GM03348 (cell line): ENCODE measurements around the gene WDR91.
A peak's percentile ranks its signal among the peaks of the same experiment; 100 is the strongest.
"Not testable (repeated sequence)": the region's sequence is repeated elsewhere in the genome, so short reads cannot be mapped to it uniquely, and the experiment has no call there.

ENCODE experiments used
- DNase-seq: peaks from one replicate; pipeline ENCODE4 v3.0.0; 2012; ENCODE audit warnings: low spot score

Gene WDR91

DNA sequence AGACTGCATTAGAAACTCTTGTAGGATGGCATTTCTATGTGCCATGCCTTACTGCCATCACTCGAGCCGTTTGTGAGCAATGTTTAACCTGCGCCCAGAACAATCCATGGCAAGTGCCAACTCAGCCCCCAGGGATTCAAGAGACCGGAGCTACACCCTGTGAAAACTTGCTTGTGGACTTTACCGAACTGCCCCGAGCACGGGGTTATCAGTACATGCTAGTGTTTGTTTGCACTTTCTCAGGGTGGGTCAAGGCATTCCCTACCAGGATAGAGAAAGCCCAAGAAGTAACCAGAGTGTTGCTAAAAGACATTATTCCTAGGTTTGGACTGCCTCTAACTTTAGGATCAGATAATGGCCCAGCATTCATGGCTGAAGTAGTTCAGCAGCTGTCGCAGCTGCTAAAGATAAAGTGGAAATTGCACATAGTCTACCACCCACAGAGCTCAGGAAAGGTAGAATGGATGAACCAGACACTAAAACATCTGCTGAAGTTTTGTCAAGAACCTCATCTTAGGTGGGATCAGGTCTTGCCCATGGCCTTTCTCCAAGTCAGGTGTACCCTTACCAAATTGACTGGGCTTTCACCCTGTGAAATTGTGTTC, 31.9 kb downstream of the WDR91 start:
- no peak for DNase-seq

DNA sequence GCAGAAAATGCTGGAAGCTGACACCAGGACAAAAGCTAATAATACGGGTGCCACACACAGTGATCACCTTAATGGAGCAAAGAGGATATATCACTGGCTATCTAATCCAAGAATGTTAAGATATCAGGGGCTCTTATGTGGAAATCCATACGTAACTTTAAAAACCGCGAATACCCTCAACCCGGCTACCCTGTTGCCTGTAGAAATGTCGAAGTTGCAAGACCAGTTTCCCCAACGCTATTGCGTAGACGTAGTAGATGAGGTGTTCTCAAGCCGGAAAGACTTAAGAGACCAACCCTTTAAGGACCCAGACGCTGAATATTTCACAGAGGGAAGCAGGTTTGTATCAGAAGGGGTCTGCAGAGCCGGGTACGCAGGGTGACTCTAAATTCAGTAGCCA, 33.0 kb downstream of the WDR91 start:
- DNase-seq: no peak

DNA sequence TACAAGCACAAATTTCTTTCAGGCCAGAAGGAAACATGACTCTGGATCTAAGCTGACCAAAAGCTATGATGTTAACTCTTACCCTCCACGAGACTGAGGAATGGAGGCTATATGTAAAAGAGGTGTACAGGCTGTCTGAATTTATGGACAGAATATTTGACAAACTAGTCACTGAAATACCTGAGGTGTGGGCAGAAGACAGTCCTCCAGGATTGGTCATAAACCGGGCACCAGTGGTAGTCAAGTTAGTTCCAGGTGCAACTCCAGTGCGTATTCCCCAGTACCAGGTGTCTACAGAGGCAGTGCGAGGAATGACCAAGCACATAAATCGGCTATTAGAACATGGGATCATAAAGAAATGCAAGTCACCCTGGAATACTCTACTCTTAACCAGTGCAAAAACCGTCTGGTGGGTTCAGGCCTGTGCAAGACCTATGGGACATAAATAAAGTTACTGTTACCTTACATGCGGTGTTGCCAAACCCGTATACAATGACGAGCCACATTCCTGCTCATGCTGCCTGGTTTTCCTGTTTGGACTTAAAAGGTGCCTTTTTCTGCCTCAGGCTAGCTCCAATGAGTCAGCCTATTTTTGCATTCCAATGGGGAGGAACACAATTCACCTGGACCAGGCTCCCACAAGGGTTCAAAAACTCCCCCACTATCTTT, 34.2 kb downstream of the WDR91 start:
- no peak for DNase-seq

DNA sequence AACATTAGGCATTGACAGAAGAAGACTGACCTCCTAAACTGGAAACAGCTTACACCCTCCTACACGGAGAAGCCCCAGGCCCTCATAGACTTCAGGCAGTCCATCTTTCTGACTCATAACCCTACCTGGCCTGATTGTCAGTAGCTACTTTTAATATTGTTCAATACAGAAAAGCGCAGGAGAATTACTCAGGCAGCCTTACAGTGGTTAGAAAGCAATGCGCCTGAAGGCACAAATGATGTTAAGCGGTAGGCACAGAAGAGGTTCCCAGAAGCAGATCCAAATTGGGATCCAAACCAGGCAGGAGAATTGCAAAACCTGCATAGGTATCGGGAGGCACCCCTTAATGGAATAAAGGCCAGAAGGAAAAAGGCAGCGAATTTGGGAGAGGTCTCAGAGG, 35.4 kb downstream of the WDR91 start:
- no peak for DNase-seq

DNA sequence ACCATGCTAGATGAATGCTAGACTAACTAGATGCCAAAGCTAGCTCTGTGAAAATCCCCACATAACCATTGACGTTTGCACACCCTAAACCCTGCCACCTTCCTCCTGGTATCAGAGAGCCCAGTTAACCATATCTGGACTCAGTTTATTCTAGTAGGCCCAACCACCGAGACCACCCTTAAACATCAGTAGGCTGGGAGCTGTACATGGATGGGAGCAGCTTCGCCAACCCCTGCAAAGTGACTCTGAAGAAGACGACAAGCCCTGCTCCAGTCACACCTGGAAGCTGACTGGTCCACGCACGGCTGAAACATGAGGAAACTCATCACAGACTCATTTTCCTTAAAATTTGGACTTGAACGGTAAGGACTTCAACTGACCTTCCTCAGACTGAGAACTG, 36.4 kb downstream of the WDR91 start:
- DNase-seq: no peak

DNA sequence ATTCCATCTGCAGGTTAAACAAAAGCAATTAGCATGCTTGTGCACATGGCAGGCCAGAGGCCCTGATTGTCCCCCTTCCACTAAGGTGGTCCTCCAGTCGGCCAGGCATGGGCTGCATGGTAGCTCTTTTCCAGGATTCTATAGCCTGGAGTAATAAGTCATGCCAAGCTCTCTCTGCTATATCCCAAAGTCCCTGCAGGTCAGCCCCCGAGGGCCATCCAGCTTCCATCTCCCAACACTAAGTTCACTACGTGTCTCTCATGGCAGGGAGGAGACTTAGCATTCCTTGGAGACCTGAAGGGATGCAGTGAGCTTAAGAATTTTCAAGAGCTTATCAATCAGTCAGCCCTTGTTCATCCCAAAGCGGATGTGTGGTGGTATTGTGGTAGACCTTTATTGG, 37.4 kb downstream of the WDR91 start:
- not testable (repeated sequence) for DNase-seq

DNA sequence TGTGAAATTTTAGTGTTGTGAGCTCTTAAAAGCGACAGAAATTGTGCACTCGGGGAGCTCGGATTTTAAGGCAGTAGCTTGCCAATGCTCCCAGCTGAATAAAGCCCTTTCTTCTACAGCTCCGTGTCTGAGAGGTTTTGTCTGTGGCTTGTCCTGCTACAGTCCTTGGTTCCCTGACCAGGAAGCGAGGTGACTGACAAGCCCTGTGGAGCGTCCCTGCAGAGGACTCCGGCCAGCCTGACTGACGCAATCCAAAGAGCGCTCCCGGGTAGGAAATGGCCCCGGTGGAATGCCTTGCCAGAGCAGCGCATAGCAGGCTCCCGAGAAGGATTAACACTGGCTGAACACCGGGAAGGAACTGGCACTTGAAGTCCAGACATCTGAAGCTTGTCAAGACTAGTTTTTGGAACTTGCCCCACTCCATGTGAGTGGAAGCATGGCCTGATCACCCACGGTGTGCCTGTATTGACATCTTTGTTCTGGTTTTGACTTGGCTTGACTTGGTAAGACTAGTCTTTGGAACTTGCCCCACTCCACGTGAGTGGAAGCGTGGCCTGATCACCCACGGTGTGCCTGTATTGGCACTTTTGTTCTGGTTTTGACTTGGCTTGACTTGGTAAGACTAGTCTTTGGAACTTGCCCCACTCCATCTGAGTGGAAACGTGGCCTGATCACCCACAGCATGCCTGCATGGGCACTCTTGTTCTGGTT, 39.6 kb downstream of the WDR91 start:
- DNase-seq: not testable (repeated sequence)

DNA sequence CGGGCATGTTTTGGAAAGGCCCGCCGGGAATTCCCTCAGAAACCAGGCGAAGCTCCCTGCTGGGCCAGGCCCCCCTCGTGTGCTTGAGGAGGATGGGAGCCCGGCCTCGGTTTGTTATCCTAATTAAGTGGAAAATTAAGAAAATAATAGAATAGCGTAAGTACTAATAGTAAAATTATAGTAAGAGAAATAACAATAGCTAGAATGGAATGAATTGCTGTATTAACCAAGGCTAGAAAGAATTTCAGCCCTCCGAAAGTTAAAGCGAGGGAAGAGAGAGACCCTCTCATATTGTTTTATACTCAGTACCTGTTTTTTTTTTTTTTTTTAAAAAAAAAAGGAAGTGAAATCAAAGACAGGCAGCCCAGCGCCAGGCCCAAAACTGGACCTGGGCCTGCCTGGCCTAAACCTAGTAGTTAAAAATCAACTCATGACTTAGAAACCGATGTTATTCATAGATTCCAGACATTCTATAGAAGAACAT, 40.3 kb downstream of the WDR91 start:
- DNase-seq: not testable (repeated sequence)

DNA sequence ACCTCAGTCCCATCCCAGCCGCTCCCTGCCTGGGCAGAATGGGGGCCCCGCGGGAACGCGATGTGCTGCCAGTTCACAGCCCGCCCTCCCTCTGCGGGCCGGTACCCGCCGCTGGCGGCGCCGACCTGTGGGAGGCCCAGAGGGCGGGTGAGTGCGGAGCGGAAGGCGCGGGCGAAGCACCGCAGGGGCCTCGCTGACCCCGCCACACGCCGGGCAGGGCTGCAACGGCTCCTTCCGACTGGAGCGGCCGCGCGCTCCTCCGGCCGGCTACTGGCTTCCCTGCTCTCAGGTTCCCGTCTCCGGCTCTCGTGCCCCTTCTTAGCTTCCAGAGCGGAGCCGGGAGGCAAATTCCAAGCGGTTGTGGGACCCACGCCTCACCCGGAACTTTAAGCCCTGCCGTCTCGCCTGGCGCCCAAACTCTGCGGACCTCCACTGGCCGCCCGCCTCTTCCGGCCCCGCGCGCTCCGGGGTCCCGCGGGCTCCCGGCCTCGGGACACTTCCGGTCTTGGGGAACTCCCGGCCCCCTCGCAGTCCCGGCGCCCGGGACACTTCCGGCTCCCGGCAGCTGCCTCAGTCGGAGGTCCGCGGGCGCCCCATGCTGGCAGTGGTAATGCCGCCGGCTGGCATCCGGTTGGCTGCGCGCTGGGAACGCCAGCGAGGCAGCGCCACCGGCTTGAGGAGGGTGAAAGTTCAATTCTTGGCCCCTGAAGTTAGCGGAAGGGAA, 40.9 kb downstream of the WDR91 start, which contains the start of gene CYREN:
Gene CYREN, minus strand, starts transcription at position 434 of the 724 bp plus-strand sequence. CDS start 1,785 bp downstream, outside the sequence.
- DNase-seq: peak; percentile 98

DNA sequence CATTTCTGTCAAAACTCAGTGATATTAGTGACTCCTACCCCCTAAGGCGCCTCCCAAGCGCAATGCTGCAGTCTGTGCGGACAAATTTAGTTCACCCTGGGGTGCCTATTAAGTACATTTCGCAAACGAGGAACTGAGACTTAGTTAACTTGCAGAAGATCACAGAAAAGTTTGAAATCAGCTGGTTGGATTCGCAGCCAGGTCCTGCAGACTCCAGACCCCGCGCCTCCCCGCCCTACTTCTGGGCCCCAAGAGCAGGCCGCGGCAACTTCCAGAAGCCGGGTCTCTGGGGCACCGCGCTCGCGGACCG, 41.4 kb downstream of the WDR91 start:
- DNase-seq: no peak

DNA sequence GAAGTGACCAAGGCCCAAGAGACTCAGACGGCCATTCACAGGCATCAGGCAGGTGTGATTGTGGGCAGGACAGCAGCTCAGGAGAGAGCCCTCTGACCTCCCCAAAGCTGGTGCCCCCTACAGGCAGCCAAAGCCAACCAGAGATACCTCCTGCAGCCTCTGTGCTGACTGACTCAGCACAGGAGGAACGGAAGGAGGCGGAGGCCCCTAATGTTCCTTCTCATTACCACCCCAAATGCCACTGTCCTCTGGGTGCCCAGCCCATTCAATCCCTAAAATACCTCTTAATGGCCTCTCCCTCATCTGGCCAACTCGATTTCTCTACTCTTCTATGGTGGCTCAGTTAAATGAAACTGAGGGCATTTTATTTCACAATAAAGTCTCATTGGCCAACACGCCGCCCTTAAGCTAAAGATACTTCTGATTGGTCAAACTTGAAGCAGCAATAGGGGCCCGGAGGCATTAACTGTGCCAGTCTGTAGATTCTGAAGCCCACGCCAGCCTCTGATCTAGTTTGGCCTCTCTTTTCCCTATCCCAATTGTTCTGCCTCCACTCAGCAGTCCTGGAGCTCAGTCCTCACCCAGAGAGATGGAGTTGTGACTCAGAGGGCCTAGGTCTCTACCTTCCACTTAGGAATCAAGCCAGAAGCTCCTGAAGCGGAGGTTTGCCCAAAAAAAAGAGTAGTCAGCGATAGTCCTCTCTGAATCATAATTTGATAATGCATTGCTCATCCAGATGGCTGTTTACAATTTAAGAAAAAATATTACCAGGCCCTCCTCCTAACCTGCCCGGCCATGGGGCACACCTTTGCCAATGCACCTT, 42.0 kb downstream of the WDR91 start:
- peak; percentile 42 for DNase-seq

DNA sequence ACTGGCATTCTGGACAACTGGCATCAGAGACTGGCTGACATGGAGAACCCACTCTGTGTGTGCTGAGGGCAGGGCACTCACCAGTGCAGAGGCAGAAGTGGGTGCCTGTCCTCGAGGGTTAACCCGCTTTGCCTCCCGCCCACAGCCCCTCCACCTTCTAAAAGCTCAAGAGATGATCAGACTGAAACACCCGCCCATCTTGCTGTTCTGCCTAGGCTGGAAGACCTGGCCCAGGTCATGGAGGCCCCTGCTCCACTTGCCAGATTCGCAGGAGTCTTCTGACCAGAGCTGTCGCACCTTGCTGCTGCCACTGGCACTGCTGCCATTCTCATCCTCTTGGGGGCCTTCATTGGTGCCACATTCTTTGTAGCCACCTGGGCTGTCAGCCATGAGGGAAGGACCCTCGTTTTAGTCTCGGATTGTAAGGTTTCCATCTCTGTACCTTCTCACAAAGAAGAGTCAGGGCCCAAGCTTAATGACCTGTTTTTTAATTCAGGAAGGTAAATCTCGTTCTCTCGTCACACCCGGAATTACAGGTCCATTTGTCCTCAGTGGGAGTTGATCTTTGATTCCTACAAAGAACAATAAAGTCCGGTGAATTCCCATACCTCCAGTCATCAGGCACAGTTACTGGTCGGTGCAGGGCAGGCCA, 42.7 kb downstream of the WDR91 start:
- DNase-seq: no peak

DNA sequence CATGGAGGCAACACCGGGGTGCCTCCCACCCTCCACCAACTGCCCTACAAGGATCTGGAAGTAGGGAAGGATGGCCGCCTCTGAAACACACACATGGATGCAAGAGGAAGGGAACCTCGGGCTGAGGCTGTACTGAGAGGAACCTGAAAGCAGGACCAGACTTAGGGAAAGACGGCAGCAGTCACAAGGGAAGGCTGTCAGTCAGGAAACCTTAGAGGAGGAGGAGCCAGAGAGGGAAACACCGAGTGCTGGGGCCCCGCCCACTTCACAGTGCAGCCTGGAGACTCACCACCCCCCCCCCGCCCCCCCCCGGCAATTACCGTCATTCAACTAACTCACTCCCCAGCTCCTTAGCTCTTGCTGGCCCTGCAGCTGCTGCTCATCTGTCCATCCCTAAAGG, 43.3 kb downstream of the WDR91 start:
- no peak for DNase-seq

DNA sequence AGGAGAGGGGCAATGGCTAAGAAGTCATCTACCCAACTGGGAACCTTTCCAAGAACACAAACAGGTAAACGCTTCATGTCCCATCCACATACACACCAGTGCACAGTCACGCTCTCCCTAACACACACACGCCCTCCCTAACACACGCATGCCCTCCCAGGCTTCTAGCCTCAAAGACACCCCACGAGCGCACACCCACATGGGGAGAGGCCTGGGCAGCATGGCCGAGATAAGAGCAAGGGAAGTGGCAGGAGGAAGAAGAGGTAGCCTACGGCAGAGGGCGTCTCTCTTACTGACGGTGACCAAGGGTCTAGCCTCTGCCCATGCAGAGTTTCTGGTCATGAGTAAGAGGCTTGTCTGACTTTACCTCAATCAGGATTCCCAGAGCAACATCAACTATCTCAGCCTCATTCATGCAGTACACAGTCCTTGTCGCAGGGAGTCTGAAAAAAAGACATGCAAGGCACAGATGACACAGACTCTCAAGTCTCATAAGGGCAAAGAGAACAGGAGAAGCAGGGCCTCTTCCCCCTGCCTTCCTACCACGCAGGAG, 43.9 kb downstream of the WDR91 start:
- no peak for DNase-seq

DNA sequence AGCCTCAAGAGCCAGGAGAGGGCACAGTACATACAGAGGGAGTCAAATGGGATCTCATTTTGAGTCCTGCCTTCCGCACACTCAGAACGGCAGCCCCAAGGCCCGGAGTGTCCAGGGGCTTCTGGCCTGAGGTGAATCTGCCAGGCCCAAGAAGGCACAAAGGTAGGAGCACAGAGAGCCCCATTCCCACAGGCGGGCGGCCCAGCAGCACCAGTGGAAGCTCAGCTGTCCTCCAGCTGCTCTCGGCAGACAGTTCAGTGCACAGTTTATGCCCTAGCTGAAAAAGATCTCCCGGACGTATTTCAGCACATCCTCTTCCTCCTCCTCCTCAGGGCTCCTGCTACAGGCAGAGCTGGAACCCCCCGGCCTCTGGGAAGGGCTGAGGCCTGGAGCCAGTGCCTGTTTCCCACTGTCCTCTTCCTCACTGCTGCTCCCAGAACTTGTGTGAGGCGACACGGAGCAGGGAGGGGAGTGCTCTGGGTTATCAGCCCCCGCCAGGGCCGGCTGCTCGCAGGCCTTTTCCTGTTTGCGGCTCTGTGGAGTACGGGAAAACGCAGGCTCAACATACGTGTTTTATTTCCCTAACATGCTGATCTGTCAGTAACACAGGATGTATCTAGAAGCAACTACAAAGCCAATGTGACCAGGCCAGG, 44.9 kb downstream of the WDR91 start:
- DNase-seq: no peak

DNA sequence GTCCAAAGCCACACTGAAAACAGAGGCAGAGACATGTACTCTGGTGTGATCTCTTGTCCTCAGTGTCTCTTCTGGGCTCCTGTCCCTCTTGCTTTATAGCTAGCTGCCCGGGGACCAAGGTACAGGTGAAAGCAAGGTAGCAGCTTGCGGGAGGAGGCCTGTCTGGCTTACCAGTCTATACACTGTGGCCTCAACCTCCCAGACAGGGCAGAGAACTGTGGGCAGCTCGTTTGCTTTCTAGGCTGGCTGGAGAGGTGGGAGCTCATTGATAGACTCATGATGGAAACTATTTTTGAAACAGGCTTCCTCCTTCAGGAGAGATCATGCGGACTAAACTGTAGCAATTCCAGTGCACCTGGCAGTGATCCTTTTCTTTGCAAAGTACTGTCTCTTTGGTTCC, 45.5 kb downstream of the WDR91 start:
- no peak for DNase-seq

DNA sequence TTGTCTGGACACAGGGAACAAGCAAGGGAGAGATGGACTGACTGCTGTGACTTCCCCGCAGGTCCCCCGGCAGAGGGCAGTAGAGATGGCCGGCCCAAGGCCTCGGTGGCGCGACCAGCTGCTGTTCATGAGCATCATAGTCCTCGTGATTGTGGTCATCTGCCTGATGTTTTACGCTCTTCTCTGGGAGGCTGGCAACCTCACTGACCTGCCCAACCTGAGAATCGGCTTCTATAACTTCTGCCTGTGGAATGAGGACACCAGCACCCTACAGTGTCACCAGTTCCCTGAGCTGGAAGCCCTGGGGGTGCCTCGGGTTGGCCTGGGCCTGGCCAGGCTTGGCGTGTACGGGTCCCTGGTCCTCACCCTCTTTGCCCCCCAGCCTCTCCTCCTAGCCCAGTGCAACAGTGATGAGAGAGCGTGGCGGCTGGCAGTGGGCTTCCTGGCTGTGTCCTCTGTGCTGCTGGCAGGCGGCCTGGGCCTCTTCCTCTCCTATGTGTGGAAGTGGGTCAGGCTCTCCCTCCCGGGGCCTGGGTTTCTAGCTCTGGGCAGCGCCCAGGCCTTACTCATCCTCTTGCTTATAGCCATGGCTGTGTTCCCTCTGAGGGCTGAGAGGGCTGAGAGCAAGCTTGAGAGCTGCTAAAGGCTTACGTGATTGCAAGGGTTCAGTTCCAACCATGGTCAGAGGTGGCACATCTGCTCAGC, 46.8 kb downstream of the WDR91 start:
- no peak for DNase-seq

DNA sequence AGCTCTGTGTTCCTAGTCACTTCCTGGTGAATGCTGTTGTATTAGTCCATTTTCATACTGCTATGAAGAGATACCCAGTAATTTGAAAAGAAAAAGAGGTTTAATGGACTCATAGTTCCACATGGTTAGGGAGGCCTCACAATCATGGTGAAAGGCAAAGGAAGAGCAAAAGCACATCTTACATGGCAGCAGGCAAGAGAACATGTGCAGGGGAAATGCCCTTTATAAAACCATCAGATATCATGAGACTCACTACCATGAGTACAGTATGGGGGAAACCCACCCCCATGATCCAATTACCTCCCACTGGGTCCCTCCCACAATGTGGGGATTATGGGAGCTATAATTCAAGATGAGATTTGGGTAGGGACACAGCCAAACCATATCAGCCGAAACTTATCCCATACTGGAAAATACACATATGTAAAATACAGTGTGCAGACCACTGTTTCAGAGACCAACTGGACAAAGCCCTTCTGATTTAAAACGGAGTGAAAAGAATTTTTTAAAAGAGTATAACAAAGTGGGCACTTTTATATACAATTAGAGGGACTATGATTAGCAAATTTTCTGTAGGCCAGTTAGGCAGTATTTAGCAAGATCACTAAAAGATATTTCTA, 48.8 kb downstream of the WDR91 start:
- DNase-seq: no peak

DNA sequence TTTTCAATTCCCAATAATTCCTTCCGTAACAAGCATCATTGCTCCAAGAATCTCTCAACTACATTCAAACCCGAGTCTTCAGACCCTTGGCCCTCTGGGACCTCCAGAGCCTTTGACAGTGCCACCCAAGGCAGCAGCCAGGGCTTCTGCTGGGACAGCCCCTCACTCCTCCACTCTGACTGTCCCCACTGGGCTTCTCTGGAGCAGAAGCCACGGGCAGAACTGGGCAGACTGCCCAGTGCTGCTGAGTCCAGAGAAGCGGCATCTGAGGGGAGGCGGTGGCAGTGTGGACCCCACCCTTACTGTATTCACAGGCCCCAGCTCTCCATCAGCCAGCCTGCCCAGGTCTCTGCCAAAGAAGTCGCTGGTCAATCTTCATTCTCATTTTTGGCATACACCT, 49.7 kb downstream of the WDR91 start:
- no peak for DNase-seq
